ENCODE results near the gene SRF.

Gene SRF

GRCh38 chr6:43219814-43220213, 48.7 kb downstream of the SRF start:
- no peak overlapping the region for H3K4me3 ChIP-seq
- no peak overlapping the region for H3K9ac ChIP-seq (ENCODE audit: insufficient read length)
- TF ChIP-seq EZH2 (IDR thresholded peaks at IDR 0.05) (no peak), FOXP2 (optimal IDR thresholded peaks at IDR 0.05; ENCODE audit: control extremely low read depth, extremely low read length, insufficient read depth) (no peak), POLR2AphosphoS5 (IDR thresholded peaks at IDR 0.05; ENCODE audit: borderline replicate concordance, low read depth, low read length) (no peak)
- no peaks in the 10 kb centered on the region for H3K36me3 ChIP-seq (ENCODE audit: insufficient read depth, low read length)
- DNase-seq (ENCODE audit: low read depth, low spot score): no peak
- H3K9me3 ChIP-seq (ENCODE audit: low read depth, low read length): no peaks in the 10 kb centered on the region
- H3K27ac ChIP-seq: no peak overlapping the region

- DNase-seq (ENCODE audit: low read depth, low spot score): no peak
- Histone ChIP-seq H3K36me3 (ENCODE audit: insufficient read depth, low read length) (peaks cover 2% of the 10 kb centered on the region; the same call in 1 of the 2 replicates), H3K9me3 (ENCODE audit: low read depth, low read length) (no peaks in the 10 kb centered on the region), H3K9ac (ENCODE audit: insufficient read length) (no peak overlapping the region), H3K4me3 (no peak overlapping the region), H3K27ac (no peak overlapping the region)
- TF ChIP-seq POLR2AphosphoS5 (IDR thresholded peaks at IDR 0.05; ENCODE audit: borderline replicate concordance, low read depth, low read length): no peak
- TF ChIP-seq EZH2 (IDR thresholded peaks at IDR 0.05): no peak
- TF ChIP-seq FOXP2 (optimal IDR thresholded peaks at IDR 0.05; ENCODE audit: control extremely low read depth, extremely low read length, insufficient read depth): no peak
These were observed 49.4 kb downstream of the SRF start for GRCh38 chr6:43220439-43220951.

- H3K9me3 ChIP-seq (ENCODE audit: low read depth, low read length): no peaks in the 10 kb centered on the region
- H3K9ac ChIP-seq (ENCODE audit: insufficient read length): no peak overlapping the region
- no peak for TF ChIP-seq FOXP2 (optimal IDR thresholded peaks at IDR 0.05; ENCODE audit: control extremely low read depth, extremely low read length, insufficient read depth)
- 0 out of 2 replicates have a peak, but pooled peaks have one; percentile 8 for TF ChIP-seq POLR2AphosphoS5 (IDR thresholded peaks at IDR 0.05; ENCODE audit: borderline replicate concordance, low read depth, low read length)
- peaks cover 6% of the 10 kb centered on the region; the same call in 1 of the 2 replicates for H3K36me3 ChIP-seq (ENCODE audit: insufficient read depth, low read length)
- DNase-seq (ENCODE audit: low read depth, low spot score): no peak
- no peak overlapping the region for H3K4me3 ChIP-seq
- H3K27ac ChIP-seq: no peak overlapping the region
These were observed 50.2 kb downstream of the SRF start for GRCh38 chr6:43221046-43221972.

GRCh38 chr6:43222418-43223059, 51.5 kb downstream of the SRF start:
- TF ChIP-seq EZH2 (IDR thresholded peaks at IDR 0.05) (no peak), FOXP2 (optimal IDR thresholded peaks at IDR 0.05; ENCODE audit: control extremely low read depth, extremely low read length, insufficient read depth) (no peak), POLR2AphosphoS5 (IDR thresholded peaks at IDR 0.05; ENCODE audit: borderline replicate concordance, low read depth, low read length) (no peak; the same call in 1 of the 2 replicates)
- H3K36me3 ChIP-seq (ENCODE audit: insufficient read depth, low read length): peaks cover 6% of the 10 kb centered on the region; the same call in 1 of the 2 replicates
- no peaks in the 10 kb centered on the region for H3K9me3 ChIP-seq (ENCODE audit: low read depth, low read length)
- H3K4me3 ChIP-seq: no peak overlapping the region
- H3K27ac ChIP-seq: no peak overlapping the region
- no peak for DNase-seq (ENCODE audit: low read depth, low spot score)
- H3K9ac ChIP-seq (ENCODE audit: insufficient read length): no peak overlapping the region

GRCh38 chr6:43223175-43223574, 52.1 kb downstream of the SRF start:
- Histone ChIP-seq H3K36me3 (ENCODE audit: insufficient read depth, low read length) (peaks cover 6% of the 10 kb centered on the region; the same call in 1 of the 2 replicates), H3K4me3 (no peak overlapping the region), H3K9me3 (ENCODE audit: low read depth, low read length) (no peaks in the 10 kb centered on the region), H3K9ac (ENCODE audit: insufficient read length) (no peak overlapping the region), H3K27ac (no peak overlapping the region)
- TF ChIP-seq FOXP2 (optimal IDR thresholded peaks at IDR 0.05; ENCODE audit: control extremely low read depth, extremely low read length, insufficient read depth) (no peak), POLR2AphosphoS5 (IDR thresholded peaks at IDR 0.05; ENCODE audit: borderline replicate concordance, low read depth, low read length) (no peak; the same call in 1 of the 2 replicates), EZH2 (IDR thresholded peaks at IDR 0.05) (no peak)
- DNase-seq (ENCODE audit: low read depth, low spot score): no peak

GRCh38 chr6:43226192-43226851, 55.3 kb downstream of the SRF start:
- no peak for DNase-seq (ENCODE audit: low read depth, low spot score)
- Histone ChIP-seq H3K36me3 (ENCODE audit: insufficient read depth, low read length) (peaks cover 6% of the 10 kb centered on the region; the same call in 1 of the 2 replicates), H3K4me3 (no peak overlapping the region), H3K9me3 (ENCODE audit: low read depth, low read length) (no peaks in the 10 kb centered on the region), H3K27ac (no peak overlapping the region), H3K9ac (ENCODE audit: insufficient read length) (no peak overlapping the region)
- no peak for TF ChIP-seq POLR2AphosphoS5 (IDR thresholded peaks at IDR 0.05; ENCODE audit: borderline replicate concordance, low read depth, low read length)
- TF ChIP-seq FOXP2 (optimal IDR thresholded peaks at IDR 0.05; ENCODE audit: control extremely low read depth, extremely low read length, insufficient read depth): no peak
- no peak for TF ChIP-seq EZH2 (IDR thresholded peaks at IDR 0.05)

GRCh38 chr6:43228951-43229802, 58.1 kb downstream of the SRF start, which contains the start of gene DNPH1:
TSS of gene DNPH1 (minus strand) at chr6:43229481. CDS start at chr6:43229456, 25 bp downstream.
- no peak for DNase-seq (ENCODE audit: low read depth, low spot score)
- TF ChIP-seq EZH2 (IDR thresholded peaks at IDR 0.05): no peak
- peak; percentile 17 for TF ChIP-seq FOXP2 (optimal IDR thresholded peaks at IDR 0.05; ENCODE audit: control extremely low read depth, extremely low read length, insufficient read depth)
- peak; percentile 73; the same call in 1 of the 2 replicates for TF ChIP-seq POLR2AphosphoS5 (IDR thresholded peaks at IDR 0.05; ENCODE audit: borderline replicate concordance, low read depth, low read length)
- H3K27ac ChIP-seq: no peak within 1 kb of the TSS
- peak within 1 kb of the TSS; percentile 88 for H3K9ac ChIP-seq (ENCODE audit: insufficient read length)
- no peaks in the 10 kb centered on the region for H3K9me3 ChIP-seq (ENCODE audit: low read depth, low read length)
- H3K4me3 ChIP-seq: peak within 1 kb of the TSS; percentile 87
- H3K36me3 ChIP-seq (ENCODE audit: insufficient read depth, low read length): peaks cover 6% of the 10 kb centered on the region; the same call in 1 of the 2 replicates
